Muscle of arm (tissue), 12 donors: ENCODE measurements around the gene NHP2. TPM values are rescaled to one million over a fixed set of nuclear protein-coding genes. Genes with fewer than 3 reads are reported as not detected.

Experiments
- DNase-seq: peaks from one replicate; pipeline ENCODE4 v3.0.0-alpha.2; 2013
- polyA plus RNA-seq, 12 donors: library from polyadenylated mRNA; unstranded; fragments of 120-200 nt; gene quantifications; one replicate each; pipeline ENCODE4 v1.2.1, GENCODE V29; 2013; ENCODE audit not compliant: insufficient read length in 12 of 12

The NHP2 gene
- polyA plus RNA-seq, 12 donors = 75.6 to 113 (median 89.1) TPM; not detected in 1

DNA sequence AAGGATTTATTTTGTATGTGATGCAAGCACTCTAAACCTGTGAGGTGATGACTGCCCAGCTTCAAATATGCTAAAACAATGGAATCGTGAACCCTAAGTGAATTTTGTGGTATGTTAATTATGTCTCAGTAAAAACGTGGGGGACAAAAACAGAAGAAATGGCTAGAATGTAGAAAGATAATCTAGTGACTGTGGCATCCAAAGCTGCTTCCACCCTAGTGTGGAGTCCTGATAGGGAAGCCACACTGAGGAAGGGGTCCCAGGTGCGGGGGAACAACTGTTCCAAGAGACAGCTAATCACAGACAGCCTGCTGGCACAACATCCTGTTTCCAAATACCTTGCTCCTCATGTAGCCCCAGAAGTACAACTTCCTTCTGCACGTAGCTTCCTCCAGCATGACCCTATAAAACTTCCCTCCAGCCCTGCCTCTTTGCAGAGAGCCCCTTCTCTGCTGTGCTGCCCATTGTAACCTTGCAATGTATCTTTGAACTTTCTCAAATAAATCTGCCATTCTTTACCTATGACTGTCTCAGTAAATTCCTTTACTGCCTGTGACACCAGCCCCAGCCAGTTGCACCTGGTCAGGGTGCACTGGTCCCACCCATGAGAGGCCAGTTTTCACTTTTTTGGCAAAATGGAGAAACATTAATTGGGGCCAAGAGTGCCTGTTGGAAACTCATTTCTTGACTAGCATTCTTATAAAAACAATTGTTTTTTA, 28.6 kb upstream of the NHP2 start:
- DNase-seq = no peak

- no peak for DNase-seq
Measured at GRCh38 chr5:178180141-178180863, 26.6 kb upstream of the NHP2 start.

GRCh38 chr5:178177569-178177968, 23.9 kb upstream of the NHP2 start:
- DNase-seq = no peak

- DNase-seq = no peak
Measured at GRCh38 chr5:178176791-178177190, 23.1 kb upstream of the NHP2 start.

GRCh38 chr5:178174456-178174855, 20.8 kb upstream of the NHP2 start:
- no peak for DNase-seq

GRCh38 chr5:178170455-178170854, 16.8 kb upstream of the NHP2 start:
- DNase-seq = no peak

- DNase-seq = no peak
Measured at GRCh38 chr5:178165581-178165980, 11.9 kb upstream of the NHP2 start.

GRCh38 chr5:178163772-178164735, 10.4 kb upstream of the NHP2 start:
- DNase-seq = peak; percentile 85

DNA sequence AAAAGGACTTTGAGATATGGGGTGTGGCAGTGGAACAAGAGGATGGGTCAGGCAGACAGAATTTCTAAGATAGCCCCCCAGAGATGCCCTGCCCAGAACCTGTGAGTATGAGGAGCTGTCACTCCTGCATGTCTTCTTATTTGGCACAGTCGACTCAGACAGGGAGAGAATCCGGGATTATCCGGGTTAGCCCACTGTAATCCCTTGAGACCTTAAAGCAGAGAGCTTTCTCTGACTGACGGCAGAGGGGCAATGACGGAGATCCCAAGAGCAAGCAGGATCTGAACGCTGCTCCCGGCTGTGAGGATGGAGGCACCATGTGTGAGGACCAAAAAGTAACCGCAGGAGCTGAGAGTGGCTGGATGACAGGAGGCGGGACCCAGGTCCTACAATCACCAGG, 8.8 kb upstream of the NHP2 start:
- no peak for DNase-seq

GRCh38 chr5:178160176-178160575, 6.5 kb upstream of the NHP2 start:
- DNase-seq = no peak

DNA sequence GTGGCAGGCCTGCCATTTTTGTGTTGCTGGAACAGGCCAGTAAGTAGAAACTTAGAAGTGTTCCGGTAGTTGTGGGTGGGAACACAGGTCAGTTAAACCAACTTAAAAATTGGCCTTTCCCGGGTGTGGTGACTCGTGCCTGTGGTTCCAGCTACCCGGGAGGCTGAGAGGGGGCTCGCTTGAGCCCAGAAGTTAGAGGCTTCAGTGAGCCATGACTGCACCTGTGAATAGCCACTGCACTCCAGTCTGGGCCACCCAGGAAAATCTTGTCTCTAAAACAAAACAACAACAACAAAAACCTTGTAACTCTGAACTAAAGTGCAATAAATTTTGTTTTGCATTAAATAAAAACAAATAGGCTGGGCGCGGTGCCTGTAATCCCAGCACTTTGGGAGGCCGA, 1.4 kb upstream of the NHP2 start:
- DNase-seq = no peak

GRCh38 chr5:178152491-178153444, 917 bp downstream of the NHP2 start:
- DNase-seq = no peak

DNA sequence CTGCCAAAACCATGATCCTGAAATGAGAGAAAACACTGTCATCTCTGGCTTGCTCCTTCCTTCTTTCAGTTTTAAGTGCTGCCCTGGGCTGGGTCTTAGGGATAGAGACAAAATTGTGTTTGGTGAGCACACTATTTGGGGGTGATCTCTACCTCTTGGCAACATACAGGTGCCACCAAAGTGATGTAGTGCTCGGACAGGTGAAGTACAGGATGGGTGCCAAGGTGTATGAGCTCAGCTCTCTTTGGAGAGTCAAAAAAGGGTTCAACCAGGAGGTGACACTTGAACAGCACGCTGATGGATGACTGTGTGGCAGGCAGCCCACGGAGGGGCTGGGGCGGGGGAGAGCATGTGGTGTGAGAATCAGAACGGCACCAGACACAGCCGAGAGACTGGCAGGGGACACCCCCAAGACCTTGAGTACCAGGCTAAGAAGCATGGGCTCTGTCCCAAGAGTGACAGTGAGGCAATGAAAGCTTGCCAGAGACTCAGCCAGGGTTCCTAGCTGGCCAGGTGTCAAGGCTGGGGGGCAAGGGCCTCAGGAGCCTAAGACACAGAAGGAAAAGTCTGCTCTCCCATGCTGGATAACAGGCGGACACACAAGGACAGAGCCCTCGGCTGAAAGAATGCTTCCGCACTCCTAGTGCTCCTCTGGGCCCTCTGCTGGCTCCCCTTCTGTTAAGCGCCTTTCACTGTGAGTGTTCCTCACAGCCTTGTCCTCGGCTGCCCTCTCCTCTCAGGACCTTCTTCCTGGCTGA, 2.5 kb downstream of the NHP2 start:
- no peak for DNase-seq

- no peak for DNase-seq
Measured at GRCh38 chr5:178149199-178149932, 4.3 kb downstream of the NHP2 start.

DNA sequence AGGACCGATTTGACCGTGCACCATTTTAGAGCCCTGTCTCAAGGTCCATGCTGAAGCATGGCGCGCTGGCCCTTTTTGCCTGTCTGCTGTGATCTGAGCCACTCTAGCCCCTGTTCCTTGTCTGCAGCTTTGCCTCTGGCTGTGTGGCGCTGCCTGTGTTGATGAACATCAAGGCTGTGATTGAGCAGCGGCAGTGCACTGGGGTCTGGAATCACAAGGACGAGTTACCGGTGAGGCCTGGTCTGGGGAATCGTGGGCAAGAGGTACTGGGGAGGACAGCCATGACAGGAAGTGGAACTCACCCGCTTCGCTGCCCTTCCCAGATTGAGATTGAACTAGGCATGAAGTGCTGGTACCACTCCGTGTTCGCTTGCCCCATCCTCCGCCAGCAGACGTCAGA, 6.3 kb downstream of the NHP2 start:
- no peak for DNase-seq

- DNase-seq = no peak
Measured at GRCh38 chr5:178145965-178146820, 7.5 kb downstream of the NHP2 start.

DNA sequence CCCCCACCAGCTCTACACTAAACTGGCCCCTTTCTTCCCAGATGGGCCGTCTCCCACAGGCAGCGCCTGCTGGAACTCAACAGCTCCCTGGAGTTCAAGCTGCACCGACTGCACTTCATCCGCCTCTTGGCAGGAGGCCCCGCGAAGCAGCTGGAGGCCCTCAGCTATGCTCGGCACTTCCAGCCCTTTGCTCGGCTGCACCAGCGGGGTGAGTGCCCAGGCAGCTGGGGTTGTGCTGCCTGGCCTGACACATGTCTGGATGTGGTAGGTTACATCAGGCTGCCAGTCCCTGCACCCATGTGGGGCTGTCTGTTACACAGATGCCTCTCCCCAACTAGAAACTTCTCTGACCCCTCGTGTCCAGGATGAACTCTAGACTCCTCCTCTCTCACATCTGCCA, 9.8 kb downstream of the NHP2 start:
- peak; percentile 68 for DNase-seq

DNA sequence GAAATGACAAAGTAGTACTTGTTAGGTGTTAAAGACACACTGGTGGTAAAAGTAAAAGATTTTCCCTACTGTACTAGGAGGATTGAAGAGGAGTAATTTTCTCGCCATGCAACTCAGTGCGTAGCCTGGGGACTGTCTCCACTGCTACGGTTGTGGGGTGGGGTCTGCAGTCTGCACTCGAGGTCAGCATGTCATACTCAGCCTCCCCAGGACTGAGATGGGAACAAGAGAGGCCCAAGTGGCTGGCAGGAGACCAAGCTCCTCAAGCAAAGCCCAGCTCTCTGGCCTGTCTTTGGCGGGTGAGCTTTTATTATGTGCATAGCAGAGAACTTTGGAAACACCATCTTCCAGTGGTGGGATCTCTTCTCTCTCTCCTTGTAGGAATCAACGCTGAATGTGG, 10.4 kb downstream of the NHP2 start:
- no peak for DNase-seq

DNA sequence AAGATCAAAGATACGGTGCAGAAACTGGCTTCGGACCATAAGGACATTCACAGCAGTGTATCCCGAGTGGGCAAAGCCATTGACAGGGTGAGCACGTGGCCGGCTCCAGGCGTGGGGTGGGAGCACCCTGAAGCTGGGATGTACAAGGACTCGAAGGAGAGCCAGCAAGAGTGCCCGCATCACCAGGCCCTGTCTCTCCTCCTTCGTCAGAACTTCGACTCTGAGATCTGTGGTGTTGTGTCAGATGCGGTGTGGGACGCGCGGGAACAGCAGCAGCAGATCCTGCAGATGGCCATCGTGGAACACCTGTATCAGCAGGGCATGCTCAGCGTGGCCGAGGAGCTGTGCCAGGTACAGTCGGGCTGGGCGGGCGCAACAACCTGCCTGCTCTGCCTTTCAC, 11.0 kb downstream of the NHP2 start:
- no peak for DNase-seq
